Smooth muscle cell (in vitro differentiated cells): Measurements from ENCODE around the gene TTC27. TPM values are rescaled to one million over a fixed set of nuclear protein-coding genes. Genes with fewer than 3 reads are reported as not detected.
A peak's percentile ranks its signal among the peaks of the same experiment; 100 is the strongest.

Experiments
- DNase-seq: peaks from one replicate; lab custom pipeline; 2025; ENCODE audit not compliant: unreplicated experiment; lab: John Stamatoyannopoulos, UW
- H2AFZ ChIP-seq: fragments of 200-600 bp; sonication (generic); 2 replicates; pipeline ENCODE4 v1.6.0; 2016; ENCODE audit warnings: antibody characterized with exemption, low read depth, mild to moderate bottlenecking
- H3F3A ChIP-seq: fragments of 200-600 bp; sonication (generic); 2 replicates; pipeline ENCODE4 v1.6.0; 2017; ENCODE audit warnings: antibody characterized with exemption, low read depth
- H3K27ac ChIP-seq: fragments of 200-600 bp; sonication (generic); 2 replicates; pipeline ENCODE4 v1.5.1; 2016; ENCODE audit warnings: low read depth, mild to moderate bottlenecking
- H3K27me3 ChIP-seq: fragments of 200-600 bp; sonication (generic); 2 replicates; pipeline ENCODE4 v1.6.1; 2016; ENCODE audit warnings: low read depth, mild to moderate bottlenecking
- H3K36me3 ChIP-seq: fragments of 200-600 bp; sonication (generic); 2 replicates; pipeline ENCODE4 v1.5.1; 2016; ENCODE audit warnings: low read depth
- H3K4me1 ChIP-seq: fragments of 200-600 bp; sonication (generic); 2 replicates; pipeline ENCODE4 v1.5.1; 2016; ENCODE audit warnings: low read depth
- H3K4me2 ChIP-seq: fragments of 200-600 bp; sonication (generic); 2 replicates; pipeline ENCODE4 v1.6.0; 2016; ENCODE audit warnings: mild to moderate bottlenecking
- H3K4me3 ChIP-seq: fragments of 200-600 bp; sonication (generic); 2 replicates; pipeline ENCODE4 v1.5.1; 2016; ENCODE audit warnings: mild to moderate bottlenecking
- H3K79me2 ChIP-seq: fragments of 200-600 bp; sonication (generic); 2 replicates; pipeline ENCODE4 v1.6.0; 2016; ENCODE audit warnings: low read depth, mild to moderate bottlenecking
- H3K9ac ChIP-seq: fragments of 200-600 bp; sonication (generic); 2 replicates; pipeline ENCODE4 v1.6.0; 2016; ENCODE audit warnings: low read depth
- H3K9me3 ChIP-seq: fragments of 200-600 bp; sonication (generic); replicated peaks from 2 replicates; pipeline ENCODE4 v1.5.1; 2016; ENCODE audit warnings: low read depth
- H4K20me1 ChIP-seq: fragments of 200-600 bp; sonication (generic); 2 replicates; pipeline ENCODE4 v1.6.0; 2016; ENCODE audit warnings: low read depth
- WGBS: methylation state at CpG from one replicate; pipeline ENCODE4 v1.1.7; 2016; ENCODE audit warnings: low lambda C conversion rate; 5-methylcytosine and 5-hydroxymethylcytosine counted together
- polyA plus RNA-seq: library from polyadenylated mRNA; unstranded; fragments of >200 nt; fragmentation: Nextera tagmentation; extraction: Ambion mirVana; gene quantifications from 2 replicates; pipeline ENCODE4 v1.2.1, GENCODE V29; 2016
- total RNA-seq: library from RNA; depleted of rRNA; stranded (reverse); fragments of >200 nt; gene quantifications from 2 replicates; pipeline ENCODE4 v1.2.3, GENCODE V29; 2014
- TF ChIP-seq, protein P1 (sequence below): fragments of 200-600 bp; sonication (generic); IDR thresholded peaks from 2 replicates; pipeline ENCODE4 v1.5.1; 2017; ENCODE audit warnings: borderline replicate concordance, mild to moderate bottlenecking, antibody characterized with exemption; ENCODE audit not compliant: insufficient read depth, poor library complexity, severe bottlenecking

Gene TTC27
- total and polyA plus RNA-seq, 2 experiments from 2014 or later: 9.2 to 12.1 TPM

DNA sequence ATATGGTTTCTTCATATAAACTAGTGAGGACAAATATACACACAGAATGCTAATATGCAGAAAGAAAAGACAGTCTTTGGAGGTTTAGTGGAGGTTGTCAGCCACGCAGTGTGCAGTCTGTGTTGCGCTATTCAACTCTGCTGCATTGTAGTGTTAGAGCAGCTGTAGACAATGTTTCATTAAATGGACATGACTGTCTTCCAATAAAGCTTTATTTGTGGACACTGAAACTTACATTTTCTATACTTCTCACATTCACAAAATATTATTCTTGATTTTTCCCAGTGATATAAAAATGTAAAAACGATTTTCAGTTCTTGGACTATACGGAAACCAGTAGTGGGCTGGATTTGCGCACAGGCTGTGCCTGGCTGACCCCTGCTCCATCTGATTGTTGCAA is 13.3 kb downstream of the TTC27 start:
- Histone ChIP-seq H3K4me2 (no peak overlapping the region), H2AFZ (no peak overlapping the region), H3F3A (no peaks in the 10 kb centered on the region), H3K9me3 (no peaks in the 10 kb centered on the region), H3K4me3 (no peak overlapping the region), H3K4me1 (no peaks in the 10 kb centered on the region), H4K20me1 (no peaks in the 10 kb centered on the region), H3K27ac (no peak overlapping the region), H3K36me3 (peaks cover 6% of the 10 kb centered on the region), H3K9ac (no peak overlapping the region), H3K27me3 (no peaks in the 10 kb centered on the region), H3K79me2 (no peaks in the 10 kb centered on the region)
- TF ChIP-seq, protein P1, sequence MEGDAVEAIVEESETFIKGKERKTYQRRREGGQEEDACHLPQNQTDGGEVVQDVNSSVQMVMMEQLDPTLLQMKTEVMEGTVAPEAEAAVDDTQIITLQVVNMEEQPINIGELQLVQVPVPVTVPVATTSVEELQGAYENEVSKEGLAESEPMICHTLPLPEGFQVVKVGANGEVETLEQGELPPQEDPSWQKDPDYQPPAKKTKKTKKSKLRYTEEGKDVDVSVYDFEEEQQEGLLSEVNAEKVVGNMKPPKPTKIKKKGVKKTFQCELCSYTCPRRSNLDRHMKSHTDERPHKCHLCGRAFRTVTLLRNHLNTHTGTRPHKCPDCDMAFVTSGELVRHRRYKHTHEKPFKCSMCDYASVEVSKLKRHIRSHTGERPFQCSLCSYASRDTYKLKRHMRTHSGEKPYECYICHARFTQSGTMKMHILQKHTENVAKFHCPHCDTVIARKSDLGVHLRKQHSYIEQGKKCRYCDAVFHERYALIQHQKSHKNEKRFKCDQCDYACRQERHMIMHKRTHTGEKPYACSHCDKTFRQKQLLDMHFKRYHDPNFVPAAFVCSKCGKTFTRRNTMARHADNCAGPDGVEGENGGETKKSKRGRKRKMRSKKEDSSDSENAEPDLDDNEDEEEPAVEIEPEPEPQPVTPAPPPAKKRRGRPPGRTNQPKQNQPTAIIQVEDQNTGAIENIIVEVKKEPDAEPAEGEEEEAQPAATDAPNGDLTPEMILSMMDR: no peak
- DNase-seq: no peak
- 96% methylated on average over 5 of the region's 5 CpGs for WGBS

DNA sequence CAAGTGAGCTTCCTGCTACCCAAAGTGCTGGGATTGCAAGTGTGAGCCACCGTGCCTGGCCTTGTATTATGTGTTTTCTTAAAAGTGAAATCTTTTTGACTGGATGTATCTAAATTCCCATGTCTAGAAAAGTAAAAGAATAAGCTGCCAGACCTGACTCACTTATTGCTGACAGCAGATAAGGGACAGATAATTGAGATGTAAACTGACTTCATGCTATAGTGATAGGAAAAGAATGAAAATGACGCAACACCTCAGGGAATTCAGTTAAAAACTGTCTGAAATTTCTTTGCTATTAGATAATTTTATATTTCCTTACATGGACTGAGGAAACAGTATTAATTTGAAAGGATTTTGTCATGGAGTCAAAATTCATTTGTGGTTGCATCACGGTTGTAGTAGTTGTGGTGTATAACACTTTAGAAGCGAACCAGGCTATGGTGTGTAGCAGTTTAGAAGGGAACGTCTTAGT is 19.4 kb downstream of the TTC27 start:
- no peak overlapping the region for H3K4me3 ChIP-seq
- H3K9me3 ChIP-seq: no peaks in the 10 kb centered on the region
- 84% methylated on average over 5 of the region's 5 CpGs for WGBS
- no peak overlapping the region for H3K4me2 ChIP-seq
- no peaks in the 10 kb centered on the region for H3K36me3 ChIP-seq
- peak overlapping the region; percentile 19 for H3K27ac ChIP-seq
- H3F3A ChIP-seq: no peaks in the 10 kb centered on the region
- TF ChIP-seq, protein P1: no peak
- no peaks in the 10 kb centered on the region for H4K20me1 ChIP-seq
- H3K4me1 ChIP-seq: no peaks in the 10 kb centered on the region
- H3K79me2 ChIP-seq: no peaks in the 10 kb centered on the region
- H3K27me3 ChIP-seq: no peaks in the 10 kb centered on the region
- no peak for DNase-seq
- H3K9ac ChIP-seq: no peak overlapping the region
- no peak overlapping the region for H2AFZ ChIP-seq

DNA sequence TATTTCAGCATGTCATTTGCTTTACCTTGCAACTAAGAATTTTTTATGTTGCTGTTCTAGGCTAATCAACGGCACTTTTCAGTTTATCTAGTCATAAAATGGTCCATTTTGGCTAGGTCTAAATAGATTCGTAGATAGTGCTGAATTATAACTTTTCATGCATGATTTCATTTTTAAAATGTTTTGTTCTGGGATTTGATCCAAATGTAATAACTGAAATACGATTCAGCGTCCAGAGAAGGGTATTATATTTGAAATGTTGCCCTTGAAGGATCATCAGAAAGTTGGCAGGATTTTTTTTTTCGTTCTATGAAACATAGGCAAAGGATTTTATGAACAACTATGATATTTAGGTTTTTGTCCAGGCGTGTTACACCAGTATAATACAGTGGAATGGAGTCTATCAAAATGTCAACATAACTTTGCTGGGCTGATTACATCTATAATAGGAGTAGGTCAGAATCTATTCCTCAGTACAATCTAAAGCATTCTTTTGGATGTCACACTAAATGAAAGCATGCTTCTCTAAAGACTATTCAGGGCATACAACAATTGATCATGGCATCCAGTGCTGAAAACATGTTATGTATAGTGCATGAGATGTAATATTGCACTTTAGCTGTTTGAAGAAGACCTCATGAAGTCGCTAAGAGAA is 24.8 kb downstream of the TTC27 start:
- Histone ChIP-seq H3F3A (no peaks in the 10 kb centered on the region), H3K4me2 (no peak overlapping the region), H3K36me3 (no peaks in the 10 kb centered on the region), H3K9me3 (no peaks in the 10 kb centered on the region), H3K4me3 (no peak overlapping the region), H3K27ac (no peak overlapping the region), H4K20me1 (no peaks in the 10 kb centered on the region), H3K27me3 (no peaks in the 10 kb centered on the region), H2AFZ (no peak overlapping the region), H3K9ac (no peak overlapping the region), H3K4me1 (no peaks in the 10 kb centered on the region), H3K79me2 (no peaks in the 10 kb centered on the region)
- DNase-seq: no peak
- WGBS: 96% methylated on average over 7 of the region's 7 CpGs
- TF ChIP-seq, protein P1: no peak

DNA sequence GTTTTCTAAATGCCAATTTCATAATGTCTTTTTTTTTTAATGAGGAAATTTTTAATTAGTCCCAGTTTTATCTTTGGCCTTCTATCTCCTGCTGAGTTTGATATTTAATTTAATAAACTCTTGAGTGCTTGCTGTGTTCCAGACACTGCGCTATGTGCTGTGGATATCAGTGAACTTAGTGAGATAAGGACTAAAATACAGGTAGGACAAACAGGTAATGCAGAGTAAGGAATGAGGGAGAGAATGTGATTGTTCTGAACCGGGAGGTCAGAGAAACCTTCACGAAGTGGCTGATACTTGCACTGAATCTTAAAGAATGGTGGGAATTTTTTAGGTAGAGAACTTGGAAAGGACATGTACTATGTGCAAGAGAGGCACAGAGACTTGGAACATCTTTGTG is 28.2 kb downstream of the TTC27 start:
- Histone ChIP-seq H3K4me2 (no peak overlapping the region), H3F3A (no peaks in the 10 kb centered on the region), H3K36me3 (no peaks in the 10 kb centered on the region), H3K27ac (no peak overlapping the region), H3K9me3 (no peaks in the 10 kb centered on the region), H3K9ac (no peak overlapping the region), H4K20me1 (no peaks in the 10 kb centered on the region), H3K4me1 (no peaks in the 10 kb centered on the region), H3K27me3 (no peaks in the 10 kb centered on the region), H3K79me2 (no peaks in the 10 kb centered on the region), H3K4me3 (no peak overlapping the region), H2AFZ (no peak overlapping the region)
- DNase-seq: no peak
- 97% methylated on average over 3 of the region's 3 CpGs for WGBS
- TF ChIP-seq, protein P1: no peak
